NCI-H510A (cell line): ENCODE data around the gene RPTOR.

Source experiments
- DNase-seq: peaks from one replicate; lab custom pipeline; 2025; lab: John Stamatoyannopoulos, UW

RPTOR gene

GRCh38 chr17:80998748-80999535, 454.3 kb downstream of the RPTOR start:
- no peak for DNase-seq

GRCh38 chr17:80999536-81000333, 455.1 kb downstream of the RPTOR start:
- no peak for DNase-seq

GRCh38 chr17:81000334-81000630, 455.6 kb downstream of the RPTOR start:
- no peak for DNase-seq

- DNase-seq: no peak
Observed at GRCh38 chr17:81000631-81001357, 456.2 kb downstream of the RPTOR start.

- no peak for DNase-seq
Observed at GRCh38 chr17:81002013-81002384, 457.4 kb downstream of the RPTOR start.

- DNase-seq: peak; percentile 72
Observed at GRCh38 chr17:81002409-81003361, 458.0 kb downstream of the RPTOR start.

- no peak for DNase-seq
Observed at GRCh38 chr17:81003711-81004475, 459.3 kb downstream of the RPTOR start.

- DNase-seq: no peak
Observed at GRCh38 chr17:81006891-81007290, 462.3 kb downstream of the RPTOR start.

- DNase-seq: no peak
Observed at GRCh38 chr17:81008140-81008539, 463.5 kb downstream of the RPTOR start.

GRCh38 chr17:81009136-81009535, 464.5 kb downstream of the RPTOR start:
- DNase-seq: no peak

GRCh38 chr17:81010935-81011334, 466.3 kb downstream of the RPTOR start:
- DNase-seq: no peak

- DNase-seq: no peak
Observed at GRCh38 chr17:81011951-81012350, 467.3 kb downstream of the RPTOR start.

- DNase-seq: no peak
Observed at GRCh38 chr17:81012574-81013447, 468.2 kb downstream of the RPTOR start.

GRCh38 chr17:81013642-81014041, 469.0 kb downstream of the RPTOR start:
- DNase-seq: no peak

GRCh38 chr17:81015136-81015535, 470.5 kb downstream of the RPTOR start:
- no peak for DNase-seq
